HG03064 (cell line): ENCODE data around the gene ICOS.

Source experiments
- ATAC-seq: cut with Tn5 transposase; IDR thresholded peaks from one replicate; pipeline ENCODE4 v1.9.1; 2021; ENCODE audit warnings: low read depth; ENCODE audit not compliant: unreplicated experiment

ICOS gene, protein sequence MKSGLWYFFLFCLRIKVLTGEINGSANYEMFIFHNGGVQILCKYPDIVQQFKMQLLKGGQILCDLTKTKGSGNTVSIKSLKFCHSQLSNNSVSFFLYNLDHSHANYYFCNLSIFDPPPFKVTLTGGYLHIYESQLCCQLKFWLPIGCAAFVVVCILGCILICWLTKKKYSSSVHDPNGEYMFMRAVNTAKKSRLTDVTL

DNA sequence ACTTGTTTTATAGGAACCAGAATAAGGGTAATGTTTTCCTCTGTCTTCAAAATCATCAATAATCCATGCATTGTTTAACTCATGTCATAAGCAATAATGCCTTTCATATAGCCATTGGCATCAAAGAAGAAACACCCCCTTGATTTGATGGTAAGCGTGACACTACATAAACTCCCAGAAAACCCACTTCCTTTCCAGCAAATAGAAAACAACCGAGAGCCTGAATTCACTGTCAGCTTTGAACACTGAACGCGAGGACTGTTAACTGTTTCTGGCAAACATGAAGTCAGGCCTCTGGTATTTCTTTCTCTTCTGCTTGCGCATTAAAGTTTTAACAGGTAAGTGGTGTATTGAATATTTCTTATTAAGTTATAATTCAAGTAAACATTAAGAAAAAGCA lies at the start of gene ICOS:
ICOS (plus strand) TSS at position 229 of the 400 bp plus-strand sequence; CDS start at position 281, 52 bp downstream.
- ATAC-seq, result no peak

DNA sequence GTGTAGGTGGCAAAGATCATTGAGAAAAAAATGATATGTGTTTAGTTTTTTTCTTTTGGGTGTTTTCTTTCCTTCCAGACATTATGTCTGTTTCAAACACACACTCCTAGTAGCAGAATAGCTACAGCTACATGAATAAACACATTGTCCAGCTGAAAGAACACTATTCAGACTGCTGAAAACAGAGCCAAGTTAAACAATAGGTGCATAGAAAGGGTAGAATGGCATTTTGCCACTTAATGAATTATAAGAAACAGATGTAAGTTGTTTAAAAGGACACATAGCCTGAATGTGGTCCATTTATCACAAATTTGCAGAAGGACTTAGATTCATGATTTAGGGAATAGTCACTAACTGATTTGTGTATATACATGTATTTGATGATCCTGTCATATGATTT lies 48.9 kb upstream of the ICOS start:
- no peak for ATAC-seq

DNA sequence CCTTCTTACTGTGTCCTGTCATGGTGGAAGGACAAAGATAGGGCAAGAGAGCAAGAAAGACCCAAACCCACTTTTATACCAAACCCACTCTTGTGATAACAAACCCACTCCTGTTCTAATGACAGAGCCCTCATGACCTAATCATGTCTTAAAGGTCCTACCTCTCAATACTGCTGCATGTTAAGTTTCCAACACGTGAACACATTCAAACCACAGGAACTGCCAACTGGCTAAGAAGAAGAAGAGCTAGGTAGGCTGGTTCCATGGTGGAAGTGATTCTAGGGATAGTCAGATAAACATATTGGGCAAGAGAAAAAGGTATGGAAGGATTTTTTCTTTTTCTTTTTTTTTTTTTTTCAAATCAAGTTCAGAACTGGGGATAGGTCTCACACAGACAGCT lies 47.0 kb upstream of the ICOS start:
- no peak for ATAC-seq

DNA sequence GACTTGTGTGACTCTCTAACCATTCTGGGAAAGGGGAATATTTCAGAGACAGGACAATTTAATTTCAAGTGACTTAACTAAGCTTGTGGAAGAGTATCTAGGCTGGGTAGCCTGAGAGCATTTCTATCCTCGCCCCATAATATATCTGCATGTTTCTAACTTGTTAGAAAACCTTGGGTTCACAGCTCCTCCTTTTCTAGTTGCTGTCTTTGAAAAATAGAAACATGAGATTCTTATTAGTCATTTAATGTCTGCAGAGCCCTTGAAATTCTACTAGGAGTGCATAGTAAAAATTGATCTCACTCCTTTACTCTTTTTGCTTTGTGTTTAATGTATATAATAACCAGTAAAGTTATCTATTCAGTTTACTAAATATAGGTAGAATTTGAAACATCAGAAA lies 46.6 kb upstream of the ICOS start:
- ATAC-seq, result no peak

DNA sequence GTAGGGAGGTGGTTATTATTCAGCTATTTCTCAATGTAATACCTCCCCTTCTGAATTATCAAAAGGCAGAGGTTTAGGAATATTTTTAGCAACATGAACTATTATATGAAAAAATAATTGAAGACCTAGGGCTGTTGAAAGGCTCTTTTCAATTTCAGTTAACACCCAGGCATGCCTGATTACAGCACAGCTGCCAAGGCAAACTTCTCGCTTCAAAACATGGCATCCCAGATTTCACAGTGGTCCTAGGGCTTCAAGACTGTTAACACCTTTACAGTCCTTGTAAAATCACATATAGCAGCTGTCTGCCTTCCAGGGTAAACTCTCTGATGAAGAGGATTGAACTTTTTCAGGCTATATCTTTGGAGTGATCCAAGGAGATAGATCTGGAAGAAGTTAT lies 45.8 kb upstream of the ICOS start:
- ATAC-seq, result no peak

DNA sequence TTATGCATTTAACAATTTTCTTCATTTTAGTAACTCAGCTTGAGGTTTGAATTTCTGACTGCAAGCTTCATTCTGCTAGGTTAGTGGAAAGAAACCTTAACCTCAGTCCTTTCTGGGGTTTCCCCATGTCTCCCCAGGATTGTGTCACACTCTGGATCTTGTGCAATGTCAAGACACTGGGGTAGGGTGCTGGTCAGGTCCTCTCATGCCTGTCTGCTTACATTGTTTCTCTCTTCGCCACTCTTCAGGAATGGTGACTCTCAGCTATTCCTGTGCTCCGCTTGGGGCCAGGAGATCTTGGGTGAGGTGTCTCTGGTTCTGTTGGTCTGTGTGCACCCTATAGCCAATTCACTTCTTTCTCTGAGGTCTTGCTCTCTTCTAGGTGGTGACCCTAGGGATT lies 45.1 kb upstream of the ICOS start:
- no peak for ATAC-seq

DNA sequence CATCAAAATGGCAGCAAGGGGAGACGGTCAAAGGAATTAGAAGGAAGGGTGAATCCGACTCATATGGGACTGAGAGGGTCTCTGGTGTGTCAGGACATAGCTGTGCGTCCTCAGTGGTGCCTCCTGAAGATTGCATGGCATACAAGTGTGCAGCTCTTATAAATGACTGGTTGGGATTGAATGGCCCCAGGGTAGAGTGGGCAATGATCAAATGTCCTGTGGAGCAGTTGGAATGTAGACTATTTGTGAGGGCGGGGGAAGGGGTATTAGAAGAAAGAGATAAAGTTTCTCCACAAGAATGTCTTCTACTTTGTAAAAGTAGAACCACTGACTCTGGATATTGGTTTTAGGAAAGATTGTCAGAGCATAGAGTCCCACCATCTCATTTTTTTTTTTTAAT lies 44.4 kb upstream of the ICOS start:
- ATAC-seq, result no peak

DNA sequence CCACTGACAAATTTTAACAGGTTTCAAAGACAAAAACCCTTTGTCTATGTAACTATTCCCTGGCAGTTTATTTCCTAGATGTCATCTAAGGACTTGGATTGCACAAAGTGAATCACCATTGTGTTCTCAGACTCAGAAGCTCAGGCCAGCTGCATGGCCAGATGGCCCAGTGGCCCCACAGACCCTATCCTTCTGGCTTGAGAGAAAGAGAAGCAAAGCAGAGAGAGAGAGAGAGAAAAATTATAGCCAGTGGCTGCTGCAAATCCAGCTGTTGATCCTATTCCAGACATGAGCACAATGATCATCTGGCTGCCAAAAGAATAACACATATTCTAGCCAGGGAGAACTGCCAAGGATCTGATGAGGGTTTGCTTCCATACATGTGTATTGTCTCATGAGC lies 43.2 kb upstream of the ICOS start:
- no peak for ATAC-seq

DNA sequence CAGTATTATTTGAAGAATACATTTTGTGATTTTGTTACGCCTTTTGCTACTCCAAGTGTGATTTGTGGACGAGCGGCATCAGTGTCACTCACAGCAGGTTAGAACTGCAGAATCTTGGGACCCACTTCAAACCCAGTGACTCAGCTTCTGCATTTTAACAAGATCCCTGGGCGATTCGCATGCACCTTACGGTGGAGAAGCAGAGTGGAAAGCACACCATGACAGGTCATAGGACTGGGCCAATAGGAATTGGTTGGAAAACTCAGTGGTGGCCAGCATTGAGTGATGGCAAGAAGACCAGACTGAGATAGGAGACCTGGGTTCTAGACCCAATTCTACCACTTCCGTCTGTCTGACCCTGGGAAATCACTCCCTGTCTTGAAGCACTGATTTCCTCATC lies 42.7 kb upstream of the ICOS start:
- no peak for ATAC-seq

DNA sequence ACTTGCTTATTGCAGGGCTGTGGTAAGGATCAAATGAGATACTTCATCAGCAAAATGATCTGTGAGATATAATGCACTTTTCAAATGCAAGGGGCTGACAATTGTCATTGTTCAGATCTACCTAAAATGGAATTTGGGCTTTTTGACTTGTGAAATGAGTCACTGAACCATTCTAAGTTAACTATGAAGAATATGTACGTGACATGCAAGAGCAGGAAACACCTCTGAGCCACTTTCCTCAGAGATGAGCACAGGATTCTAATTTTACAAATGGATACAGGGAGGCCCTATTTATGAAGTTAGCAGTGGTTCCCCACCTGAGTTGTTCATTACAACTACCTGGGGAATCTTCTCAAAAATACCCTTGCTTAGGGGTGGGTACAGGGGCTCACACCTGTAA lies 42.3 kb upstream of the ICOS start:
- no peak for ATAC-seq

DNA sequence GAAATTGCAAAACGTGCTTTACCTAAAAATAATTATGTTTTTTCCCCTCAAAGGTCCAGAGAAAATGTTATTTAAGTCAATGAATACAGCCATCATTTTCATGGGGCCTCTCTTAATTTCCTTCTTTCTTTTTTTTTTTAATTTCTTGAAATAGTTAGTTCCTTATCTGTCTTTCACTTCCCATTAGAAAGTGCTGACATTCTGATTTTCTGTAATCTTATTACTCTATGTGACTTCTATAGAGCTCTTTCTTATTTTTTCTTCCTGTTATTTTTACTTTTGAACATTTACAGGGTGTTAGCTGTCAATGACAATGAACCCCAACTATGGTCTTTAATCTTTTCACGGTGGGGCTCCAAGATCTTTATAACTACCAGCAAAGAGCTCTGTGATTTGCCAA lies 39.0 kb upstream of the ICOS start:
- no peak for ATAC-seq

DNA sequence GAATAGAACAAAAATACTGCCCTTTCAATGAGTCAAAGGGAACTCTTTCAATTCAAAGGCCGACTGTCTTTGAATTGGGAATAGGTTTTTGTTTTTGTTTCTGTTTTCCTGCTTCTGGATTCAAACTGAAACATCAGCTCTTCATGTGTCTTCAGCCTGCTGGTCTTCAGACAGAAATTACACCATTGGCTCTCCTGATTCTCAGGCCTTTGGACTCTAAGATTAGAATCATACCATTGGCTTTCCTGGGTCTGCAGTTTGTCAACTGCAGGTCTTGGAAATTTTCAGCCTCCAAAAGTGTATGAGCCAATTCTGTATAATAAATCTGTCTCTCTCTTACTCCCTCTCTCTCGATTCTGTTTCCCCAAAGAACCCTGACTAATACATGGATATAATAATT lies 37.9 kb upstream of the ICOS start:
- no peak for ATAC-seq

DNA sequence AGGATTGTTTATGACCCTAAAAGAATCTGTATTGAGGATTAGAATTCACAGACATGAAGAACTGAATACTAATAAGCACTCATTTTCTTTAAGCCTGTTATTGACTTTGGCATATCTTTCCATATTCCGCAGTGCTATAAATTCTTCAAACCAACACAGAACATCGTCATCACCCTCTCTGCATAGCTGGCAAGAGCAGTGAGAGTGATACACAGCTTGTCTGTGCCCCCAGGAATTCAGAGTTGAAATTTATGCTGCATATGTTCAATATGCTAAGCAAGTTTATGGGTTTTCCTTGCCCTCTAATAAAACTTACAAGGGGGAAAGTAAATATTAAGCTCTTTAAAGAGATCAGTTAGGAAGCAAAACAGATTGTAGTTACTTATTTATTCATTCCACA lies 36.3 kb upstream of the ICOS start:
- ATAC-seq, result no peak

DNA sequence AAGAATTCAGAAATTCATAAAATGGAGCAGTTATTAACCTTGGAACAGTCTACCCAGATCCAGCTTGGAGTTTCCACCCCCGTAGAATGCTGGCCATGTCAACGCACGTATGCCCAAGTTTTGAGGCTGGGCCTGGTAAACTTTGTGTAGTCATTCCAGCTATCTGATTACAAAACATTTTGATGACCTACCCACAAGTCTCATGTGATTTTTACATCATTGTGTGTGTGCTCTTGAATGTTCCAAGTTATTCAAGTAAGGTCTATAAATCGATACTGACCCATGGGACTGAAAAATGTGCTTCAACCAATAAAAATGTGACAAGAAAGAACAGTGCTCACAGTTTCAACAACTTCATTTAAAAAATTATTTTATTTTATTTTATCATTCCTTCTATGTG lies 32.5 kb upstream of the ICOS start:
- ATAC-seq, result no peak

DNA sequence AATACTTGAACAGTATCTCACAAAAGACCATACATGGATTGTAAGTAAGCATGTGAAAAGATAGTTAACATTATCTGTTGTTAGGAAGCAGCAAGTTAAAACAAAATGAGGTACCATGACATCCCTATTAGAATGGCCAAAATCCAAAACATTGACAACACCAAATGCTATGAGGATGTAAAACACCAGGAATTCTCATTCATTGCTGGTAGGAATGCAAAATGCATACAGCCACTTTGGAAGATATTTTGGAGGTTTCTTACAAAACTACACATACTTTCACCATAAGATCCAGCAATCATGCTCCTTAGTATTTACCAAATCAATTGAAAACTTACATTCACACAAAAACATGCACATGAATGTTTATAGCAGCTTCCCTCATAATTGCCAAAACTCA lies 30.9 kb upstream of the ICOS start:
- no peak for ATAC-seq

DNA sequence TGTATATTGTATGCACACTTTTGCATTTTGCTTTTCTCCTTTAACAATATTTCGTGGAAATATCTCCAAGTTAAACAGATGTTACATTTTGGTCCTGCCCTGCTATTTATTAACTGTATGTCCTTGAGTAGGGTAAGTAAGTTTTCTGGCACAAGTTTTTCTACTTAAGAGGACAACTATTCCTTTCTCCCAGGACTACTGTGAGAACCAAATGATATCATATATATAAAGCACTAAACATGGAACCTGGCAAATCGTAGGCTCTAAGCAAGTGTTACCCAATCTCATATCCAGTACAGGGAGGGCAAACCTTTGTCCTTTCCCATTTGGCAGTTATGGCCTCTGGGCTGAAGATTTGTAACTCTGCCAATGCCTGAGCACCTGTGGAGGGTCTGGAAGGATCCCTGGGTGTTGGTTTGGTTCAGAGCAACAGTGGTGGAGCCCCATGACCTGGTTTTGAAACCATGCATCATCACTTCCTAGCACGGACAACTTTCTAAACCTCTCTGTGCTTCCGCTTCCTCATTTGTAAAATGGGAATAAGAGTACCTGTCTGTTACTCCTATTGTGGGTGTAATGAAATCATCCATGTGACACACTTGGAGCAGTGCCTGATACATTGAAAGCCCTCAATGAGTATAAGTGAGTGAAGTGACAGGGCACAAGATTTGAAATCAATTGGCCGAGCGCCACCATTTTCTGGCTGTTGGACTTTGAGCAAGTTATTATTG lies 28.3 kb upstream of the ICOS start:
- ATAC-seq, result no peak

DNA sequence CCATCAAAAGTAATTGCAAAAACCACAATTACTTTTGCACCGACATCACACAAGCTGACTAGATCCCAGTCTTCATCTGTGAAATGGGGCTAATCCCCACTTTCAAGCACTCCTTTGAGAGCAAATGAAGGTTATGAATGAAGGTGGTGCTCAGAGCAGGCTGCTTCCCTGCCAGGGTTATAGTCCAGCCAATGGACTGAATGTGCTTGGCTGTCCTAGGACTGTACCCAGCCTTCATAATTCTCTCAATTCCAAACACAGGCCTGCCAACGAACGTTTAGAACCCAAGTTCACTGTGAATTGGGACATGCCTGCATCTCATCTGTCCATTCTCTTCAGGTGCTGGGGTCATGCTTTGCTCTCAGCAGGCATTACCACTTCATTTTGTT lies 27.8 kb upstream of the ICOS start:
- no peak for ATAC-seq

DNA sequence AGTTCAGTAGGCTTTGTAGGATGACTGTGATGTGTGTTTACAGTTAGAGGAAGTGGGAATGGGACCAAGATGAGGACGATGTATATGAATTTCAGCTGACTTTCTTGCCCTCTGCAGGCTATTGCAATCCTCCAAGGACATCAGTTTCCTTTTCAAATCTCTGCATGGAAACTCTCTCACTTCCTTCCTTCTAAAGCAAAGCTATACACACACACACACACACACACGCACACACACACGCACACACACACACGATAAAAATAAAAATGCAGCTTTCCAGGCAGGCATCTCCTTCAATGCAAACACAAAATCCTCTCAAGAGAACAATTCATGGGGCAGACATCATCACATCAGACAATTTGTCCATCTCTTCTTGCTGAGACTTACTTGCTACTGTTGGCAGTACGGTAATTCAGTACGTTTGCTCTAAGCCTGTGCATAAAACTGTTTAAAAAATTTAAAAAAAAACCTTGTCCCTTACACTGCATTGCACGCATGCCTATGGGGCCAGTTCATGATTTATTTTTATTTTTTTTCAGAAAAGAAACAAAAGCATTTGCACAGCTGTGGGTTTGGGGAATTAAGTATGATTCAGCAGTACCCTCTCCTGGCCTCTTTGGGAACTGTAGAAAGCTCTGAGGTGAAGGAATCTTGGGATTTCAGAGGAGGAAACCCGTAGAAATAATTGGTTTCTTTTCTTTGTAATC lies 27.1 kb upstream of the ICOS start:
- ATAC-seq, result no peak

DNA sequence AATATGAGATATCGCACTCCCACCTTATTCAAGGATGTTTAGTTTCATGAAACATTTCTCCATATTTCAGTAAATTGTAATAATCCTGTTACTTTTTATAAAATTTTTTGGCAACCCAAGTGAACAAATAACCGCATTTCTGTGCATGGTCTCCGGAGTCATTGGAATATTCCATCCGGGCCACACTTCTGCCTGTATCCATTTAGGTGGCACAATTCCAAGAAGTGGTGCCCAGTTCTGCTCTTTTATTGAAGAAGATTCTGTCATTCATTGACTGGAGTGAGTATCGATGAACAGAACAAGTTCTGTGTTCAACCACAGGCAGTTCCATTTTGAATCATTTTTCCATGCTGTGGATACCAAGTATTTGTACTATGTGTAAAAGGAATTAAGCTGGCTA lies 26.6 kb upstream of the ICOS start:
- ATAC-seq, result no peak

DNA sequence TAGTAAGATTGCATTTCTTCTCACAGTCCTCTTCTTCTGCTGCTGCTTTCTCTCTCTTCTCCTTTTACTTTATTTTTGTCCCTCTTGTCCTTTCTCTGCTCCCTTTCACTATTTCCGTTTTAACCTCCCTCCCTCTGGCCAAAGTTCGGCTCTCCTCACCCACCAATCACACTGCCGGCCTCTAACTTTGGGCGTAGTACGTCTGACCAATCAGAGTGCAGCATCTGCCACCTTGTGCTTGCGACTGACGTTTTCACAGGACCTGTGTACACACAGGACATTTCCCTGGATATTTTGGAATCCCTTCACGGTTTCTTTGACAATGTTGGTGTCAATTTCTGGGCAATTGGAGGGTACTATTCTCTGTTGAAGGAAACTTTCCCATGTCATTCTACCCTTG lies 22.6 kb upstream of the ICOS start:
- ATAC-seq, result no peak

DNA sequence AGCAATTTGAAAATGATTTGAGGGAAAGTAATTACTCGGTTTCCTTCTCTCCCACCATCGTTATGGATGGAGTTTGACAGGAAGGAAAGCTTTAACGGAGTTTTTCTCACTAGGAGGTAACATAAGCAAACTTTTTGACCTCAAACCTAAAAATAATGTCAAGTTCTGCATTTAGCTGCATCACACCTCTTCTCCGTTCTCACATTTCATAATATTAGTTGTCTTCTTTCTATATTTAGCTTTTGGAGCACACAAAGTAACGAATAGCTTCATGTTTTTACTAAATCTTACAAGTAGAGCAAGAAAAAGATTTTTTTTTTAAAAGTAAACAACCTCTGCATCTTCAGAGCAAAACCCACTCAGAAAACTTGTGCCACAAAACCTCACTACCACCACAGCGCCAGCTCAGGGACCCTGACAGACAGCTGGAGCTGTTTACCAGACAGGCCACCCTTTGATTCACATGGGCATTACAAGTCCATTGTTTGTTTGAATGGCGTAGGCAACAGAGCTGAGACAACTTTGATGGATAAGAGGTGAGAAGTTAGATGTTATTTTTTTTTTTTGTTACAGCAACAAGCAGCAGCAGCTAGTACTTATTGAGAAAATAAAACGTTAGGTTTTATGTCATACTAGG lies 21.9 kb upstream of the ICOS start:
- no peak for ATAC-seq

DNA sequence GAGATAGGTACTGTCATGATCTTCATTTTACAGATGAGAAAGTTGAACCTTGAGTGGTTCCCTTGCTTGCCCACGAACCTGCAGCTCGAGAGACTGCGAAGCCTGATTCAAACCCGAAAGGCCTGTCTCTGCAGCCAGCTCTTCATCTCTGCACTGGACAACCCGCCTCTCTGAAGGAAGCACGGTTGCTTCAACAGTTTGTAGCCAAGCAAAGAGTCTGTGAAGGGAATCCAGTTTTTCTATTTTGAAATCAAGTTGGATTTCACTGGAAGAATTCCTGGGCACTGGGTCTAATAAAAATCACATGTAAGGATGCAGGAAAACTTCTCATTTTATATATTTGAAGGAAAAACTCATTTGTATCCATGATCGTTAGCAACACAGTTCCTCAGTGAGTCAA lies 21.3 kb upstream of the ICOS start:
- no peak for ATAC-seq
